ENCODE results near the gene SCAMP3. TPM values are rescaled to one million over a fixed set of nuclear protein-coding genes. Genes with fewer than 3 reads are reported as not detected.

SCAMP3 gene
- total and polyA plus RNA-seq, 4 donors = 14.9 to 47.0 (median 31.7) TPM

GRCh38 chr1:155309423-155310021 lies 47.4 kb upstream of the SCAMP3 start:
- H3K9me3 ChIP-seq (ENCODE audit: control insufficient read depth in 4 of 4, low read length in 3 of 4) = no peaks in the 10 kb centered on the region
- peaks cover 7 to 45% (median 29%) of the 10 kb centered on the region in 4 donors for H3K4me1 ChIP-seq (ENCODE audit: control insufficient read depth in 4 of 4, insufficient read depth in 4 of 4, low read length in 3 of 4)
- H3K9ac ChIP-seq (ENCODE audit: low read depth in 1 of 2, low read length in 2 of 2) = peak overlapping the region; percentile 81 to 99
- peak; percentile 14 for TF ChIP-seq YY1 (IDR thresholded peaks at IDR 0.05)
- TF ChIP-seq HNF4A (conservative IDR thresholded peaks at IDR 0.05) = no peak
- no peak for TF ChIP-seq FOXA2 (IDR thresholded peaks at IDR 0.05)
- TF ChIP-seq, protein P1, sequence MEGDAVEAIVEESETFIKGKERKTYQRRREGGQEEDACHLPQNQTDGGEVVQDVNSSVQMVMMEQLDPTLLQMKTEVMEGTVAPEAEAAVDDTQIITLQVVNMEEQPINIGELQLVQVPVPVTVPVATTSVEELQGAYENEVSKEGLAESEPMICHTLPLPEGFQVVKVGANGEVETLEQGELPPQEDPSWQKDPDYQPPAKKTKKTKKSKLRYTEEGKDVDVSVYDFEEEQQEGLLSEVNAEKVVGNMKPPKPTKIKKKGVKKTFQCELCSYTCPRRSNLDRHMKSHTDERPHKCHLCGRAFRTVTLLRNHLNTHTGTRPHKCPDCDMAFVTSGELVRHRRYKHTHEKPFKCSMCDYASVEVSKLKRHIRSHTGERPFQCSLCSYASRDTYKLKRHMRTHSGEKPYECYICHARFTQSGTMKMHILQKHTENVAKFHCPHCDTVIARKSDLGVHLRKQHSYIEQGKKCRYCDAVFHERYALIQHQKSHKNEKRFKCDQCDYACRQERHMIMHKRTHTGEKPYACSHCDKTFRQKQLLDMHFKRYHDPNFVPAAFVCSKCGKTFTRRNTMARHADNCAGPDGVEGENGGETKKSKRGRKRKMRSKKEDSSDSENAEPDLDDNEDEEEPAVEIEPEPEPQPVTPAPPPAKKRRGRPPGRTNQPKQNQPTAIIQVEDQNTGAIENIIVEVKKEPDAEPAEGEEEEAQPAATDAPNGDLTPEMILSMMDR (IDR thresholded peaks at IDR 0.05; ENCODE audit: low read depth, low read length, missing input control) = no peak
- peak overlapping the region; percentile 86 to 89 for H3K27ac ChIP-seq (ENCODE audit: low read depth in 1 of 2, low read length in 2 of 2)
- WGBS = 4% methylated on average over 11 of the region's 11 CpGs
- H3K27me3 ChIP-seq (ENCODE audit: control insufficient read depth in 4 of 4, insufficient read depth in 4 of 4, low read length in 3 of 4) = no peaks in the 10 kb centered on the region
- H3K4me3 ChIP-seq (ENCODE audit: low read depth in 1 of 3, low read length in 3 of 3) = peak overlapping the region; percentile 66 to 94 (median 71)
- no peak for DNase-seq (ENCODE audit: low spot score)
- H3K36me3 ChIP-seq (ENCODE audit: control insufficient read depth in 4 of 4, insufficient read depth in 3 of 4, low read depth in 1 of 4, low read length in 3 of 4) = peaks cover 0 to 13% (median 7%) of the 10 kb centered on the region in 4 donors

DNA sequence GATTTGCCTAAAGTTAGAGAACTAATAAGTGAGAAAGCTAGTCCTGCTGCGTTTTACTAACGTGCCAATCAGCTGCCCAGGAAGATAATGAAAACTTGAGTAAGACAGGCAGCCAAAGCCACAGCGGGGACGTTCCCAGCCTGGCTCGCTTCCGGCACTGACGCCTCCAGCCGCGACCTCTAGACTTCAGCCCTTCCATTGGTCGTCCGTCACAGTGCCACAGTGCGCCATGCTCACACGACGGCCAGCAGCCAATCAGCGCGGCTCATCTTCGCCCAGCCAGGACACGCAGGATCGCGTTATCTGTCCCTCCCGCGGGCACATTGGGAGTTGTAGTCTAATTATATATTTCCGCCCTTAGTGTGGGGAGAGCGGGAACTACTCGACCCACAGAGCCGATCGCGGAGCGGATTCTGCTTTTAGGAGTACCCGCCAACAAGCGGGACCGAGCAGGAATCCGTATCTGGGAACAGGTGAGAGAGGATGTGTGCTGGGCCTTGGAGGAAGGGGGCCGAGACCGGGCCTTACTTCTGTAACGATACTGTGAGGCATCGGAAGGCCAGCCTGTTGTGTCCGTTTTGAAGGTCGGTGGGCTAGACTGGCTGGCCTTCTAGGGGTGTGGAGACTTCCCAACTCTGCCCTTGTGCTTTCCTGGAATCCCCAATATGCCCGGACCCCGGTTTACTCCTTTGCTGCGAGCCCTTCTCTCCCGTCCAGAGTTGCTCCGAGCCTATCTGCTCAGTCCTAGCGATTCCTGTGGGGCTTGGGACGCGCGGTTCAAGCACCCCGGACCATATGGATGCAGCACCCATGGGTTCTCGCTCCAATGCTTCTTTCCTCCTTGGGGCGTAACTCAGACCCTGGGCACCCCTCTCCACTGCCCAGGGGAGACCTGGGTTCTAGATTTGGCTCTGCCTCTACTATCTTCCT lies 46.6 kb upstream of the SCAMP3 start, which contains the start of gene FDPS:
FDPS (plus strand) TSS at position 374 of the 930 bp plus-strand sequence. CDS start 924 bp downstream, outside the sequence.
- peak within 1 kb of the TSS; percentile 87 to 99 for H3K9ac ChIP-seq (ENCODE audit: low read depth in 1 of 2, low read length in 2 of 2)
- TF ChIP-seq, protein P2, sequence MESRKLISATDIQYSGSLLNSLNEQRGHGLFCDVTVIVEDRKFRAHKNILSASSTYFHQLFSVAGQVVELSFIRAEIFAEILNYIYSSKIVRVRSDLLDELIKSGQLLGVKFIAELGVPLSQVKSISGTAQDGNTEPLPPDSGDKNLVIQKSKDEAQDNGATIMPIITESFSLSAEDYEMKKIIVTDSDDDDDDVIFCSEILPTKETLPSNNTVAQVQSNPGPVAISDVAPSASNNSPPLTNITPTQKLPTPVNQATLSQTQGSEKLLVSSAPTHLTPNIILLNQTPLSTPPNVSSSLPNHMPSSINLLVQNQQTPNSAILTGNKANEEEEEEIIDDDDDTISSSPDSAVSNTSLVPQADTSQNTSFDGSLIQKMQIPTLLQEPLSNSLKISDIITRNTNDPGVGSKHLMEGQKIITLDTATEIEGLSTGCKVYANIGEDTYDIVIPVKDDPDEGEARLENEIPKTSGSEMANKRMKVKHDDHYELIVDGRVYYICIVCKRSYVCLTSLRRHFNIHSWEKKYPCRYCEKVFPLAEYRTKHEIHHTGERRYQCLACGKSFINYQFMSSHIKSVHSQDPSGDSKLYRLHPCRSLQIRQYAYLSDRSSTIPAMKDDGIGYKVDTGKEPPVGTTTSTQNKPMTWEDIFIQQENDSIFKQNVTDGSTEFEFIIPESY (IDR thresholded peaks at IDR 0.05) = peak; percentile 98
- peak; percentile 94 for TF ChIP-seq YY1 (IDR thresholded peaks at IDR 0.05)
- peak in 1 of 2 donors; percentile 37 for TF ChIP-seq JUND (IDR thresholded peaks at IDR 0.05)
- TF ChIP-seq, protein P3, sequence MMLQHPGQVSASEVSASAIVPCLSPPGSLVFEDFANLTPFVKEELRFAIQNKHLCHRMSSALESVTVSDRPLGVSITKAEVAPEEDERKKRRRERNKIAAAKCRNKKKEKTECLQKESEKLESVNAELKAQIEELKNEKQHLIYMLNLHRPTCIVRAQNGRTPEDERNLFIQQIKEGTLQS (IDR thresholded peaks at IDR 0.05) = peak; percentile 40
- peak; percentile 8 for TF ChIP-seq FOXA1 (IDR thresholded peaks at IDR 0.05)
- peak; percentile 90 for TF ChIP-seq REST (IDR thresholded peaks at IDR 0.05)
- TF ChIP-seq TAF1 (conservative IDR thresholded peaks at IDR 0.05) = peak; percentile 87
- peak; percentile 65 to 70 for TF ChIP-seq RXRA (IDR thresholded peaks at IDR 0.05)
- peak; percentile 73 for TF ChIP-seq HNF4G (IDR thresholded peaks at IDR 0.05)
- peak; percentile 96 for TF ChIP-seq SP1 (IDR thresholded peaks at IDR 0.05)
- no peak for TF ChIP-seq FOXA2 (IDR thresholded peaks at IDR 0.05)
- peak; percentile 87 for TF ChIP-seq HNF4A (conservative IDR thresholded peaks at IDR 0.05)
- TF ChIP-seq, protein P4, sequence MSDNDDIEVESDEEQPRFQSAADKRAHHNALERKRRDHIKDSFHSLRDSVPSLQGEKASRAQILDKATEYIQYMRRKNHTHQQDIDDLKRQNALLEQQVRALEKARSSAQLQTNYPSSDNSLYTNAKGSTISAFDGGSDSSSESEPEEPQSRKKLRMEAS (IDR thresholded peaks at IDR 0.05) = peak; percentile 42
- TF ChIP-seq, protein P1 (IDR thresholded peaks at IDR 0.05; ENCODE audit: low read depth, low read length, missing input control) = peak; percentile 26
- peak; percentile 41 to 57 for TF ChIP-seq RAD21 (IDR thresholded peaks at IDR 0.05)
- peak in 1 of 2 donors; percentile 81 for TF ChIP-seq GABPA (IDR thresholded peaks at IDR 0.05 in 1 of 2, conservative IDR thresholded peaks at IDR 0.05 in 1 of 2)
- peak in 1 of 2 donors; percentile 37 for TF ChIP-seq EGR1 (IDR thresholded peaks at IDR 0.05; ENCODE audit: low read depth in 2 of 2)
- TF ChIP-seq NR2F2 (IDR thresholded peaks at IDR 0.05) = peak; percentile 86

More for the DNA sequence above, 46.6 kb upstream of the SCAMP3 start, which contains the start of gene FDPS:
- peaks cover 0 to 11% (median 7%) of the 10 kb centered on the region in 4 donors for H3K36me3 ChIP-seq (ENCODE audit: control insufficient read depth in 4 of 4, insufficient read depth in 3 of 4, low read depth in 1 of 4, low read length in 3 of 4)
- WGBS = under 1% methylated on average over 51 of the region's 51 CpGs
- no peaks in the 10 kb centered on the region for H3K27me3 ChIP-seq (ENCODE audit: control insufficient read depth in 4 of 4, insufficient read depth in 4 of 4, low read length in 3 of 4)
- DNase-seq (ENCODE audit: low spot score) = peak; percentile 96
- peak within 1 kb of the TSS; percentile 66 to 94 (median 71) for H3K4me3 ChIP-seq (ENCODE audit: low read depth in 1 of 3, low read length in 3 of 3)
- peak within 1 kb of the TSS; percentile 86 to 89 for H3K27ac ChIP-seq (ENCODE audit: low read depth in 1 of 2, low read length in 2 of 2)
- peaks cover 7 to 47% (median 30%) of the 10 kb centered on the region in 4 donors for H3K4me1 ChIP-seq (ENCODE audit: control insufficient read depth in 4 of 4, insufficient read depth in 4 of 4, low read length in 3 of 4)
- H3K9me3 ChIP-seq (ENCODE audit: control insufficient read depth in 4 of 4, low read length in 3 of 4) = no peaks in the 10 kb centered on the region
